Esophagus muscularis mucosa (tissue), 4 donors: ENCODE data around the gene HTATSF1. TPM values are rescaled to one million over a fixed set of nuclear protein-coding genes. Genes with fewer than 3 reads are reported as not detected.

Source experiments
- DNase-seq: peaks from one replicate; pipeline ENCODE4 v3.0.0-alpha.2; 2017; ENCODE audit errors: extremely low spot score
- H3K27ac ChIP-seq, 4 donors: fragments of 200-600 bp; sonication (generic); replicated peaks in 1 of 4; 1 replicate in 3 of 4; 2 replicates in 1 of 4; pipeline ENCODE4 v1.5.1; 2016 to 2019; ENCODE audit warnings: mild to moderate bottlenecking in 1 of 4
- H3K27me3 ChIP-seq, 4 donors: fragments of 200-600 bp; sonication (generic); one replicate each; pipeline versions ENCODE4 v1.5.1 to v1.6.0; 2016 to 2019
- H3K36me3 ChIP-seq, 4 donors: fragments of 200-600 bp; sonication (generic); one replicate each; pipeline ENCODE4 v1.5.1; 2016 to 2019
- H3K4me1 ChIP-seq, 4 donors: fragments of 200-600 bp; sonication (generic); one replicate each; pipeline ENCODE4 v1.5.1; 2016 to 2019
- H3K4me3 ChIP-seq, 4 donors: fragments of 200-600 bp; sonication (generic); 1 replicate in 2 of 4; 2 replicates in 2 of 4; pipeline ENCODE4 v1.5.1; 2016 to 2019; ENCODE audit warnings: mild to moderate bottlenecking in 4 of 4, moderate library complexity in 1 of 4
- H3K9me3 ChIP-seq, 4 donors: fragments of 200-600 bp; sonication (generic); 1 replicate in 3 of 4; 2 replicates in 1 of 4; pipeline ENCODE4 v1.5.1; 2016 to 2019
- EP300 ChIP-seq: sonication (generic); formaldehyde crosslinking; IDR thresholded peaks from one replicate; pipeline ENCODE4 v1.6.1; 2017; ENCODE audit warnings: antibody characterized with exemption
- POLR2A ChIP-seq: fragments of 450-650 bp; IDR thresholded peaks from one replicate; pipeline ENCODE4 v1.6.1; 2017; ENCODE audit warnings: antibody characterized with exemption, moderate library complexity, mild to moderate bottlenecking, low read depth
- POLR2AphosphoS5 ChIP-seq, 2 donors: sonication (generic); formaldehyde crosslinking; IDR thresholded peaks; one replicate each; pipeline ENCODE4 v1.6.1; 2017; ENCODE audit warnings: antibody characterized with exemption in 2 of 2
- WGBS: methylation state at CpG from one replicate; pipeline ENCODE4 v1.1.5; 2018; 5-methylcytosine and 5-hydroxymethylcytosine counted together
- intact Hi-C: fragments of 100-400 bp; cut with DNase I; formaldehyde crosslinking; loops from one replicate; pipeline ENCODE4 v1.15.1; 2023
- total RNA-seq, 4 donors: library from RNA; depleted of rRNA; stranded (reverse); fragments of >200 nt; gene quantifications; one replicate each; pipeline versions ENCODE4 v1.1.0 to v1.2.1, GENCODE V29; 2016
- TF ChIP-seq, protein P1 (sequence below), 3 experiments: fragments of 200-600 bp in 2 of 3; fragments of 450-650 bp in 1 of 3; sonication (generic) in 2 of 3; IDR thresholded peaks; one replicate each; pipeline ENCODE4 v1.5.1; 2017 to 2019; ENCODE audit warnings: antibody characterized with exemption in 3 of 3, mild to moderate bottlenecking in 2 of 3, moderate library complexity in 1 of 3

Gene HTATSF1
- total RNA-seq, 4 donors from 2014 or later = 47.7 to 59.8 (median 55.4) TPM

DNA sequence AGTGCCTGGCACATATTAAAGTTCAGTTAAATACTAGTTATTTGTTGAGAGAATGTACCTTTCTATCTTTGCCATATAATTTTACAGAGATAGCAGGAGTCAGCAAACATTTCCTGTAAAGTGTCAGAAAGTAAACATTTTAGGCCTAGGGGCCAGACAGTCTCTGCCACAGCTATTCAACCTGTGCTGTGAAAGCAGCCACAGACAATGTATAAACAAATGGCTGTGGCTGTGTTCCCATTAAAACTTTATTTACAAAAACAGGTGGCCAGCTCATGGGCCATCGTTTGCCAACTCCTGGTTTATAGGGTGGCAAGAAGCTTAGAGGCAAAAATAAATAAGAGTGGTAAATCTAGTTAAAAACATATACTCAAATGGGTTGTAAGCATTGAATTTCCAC lies 43.6 kb upstream of the HTATSF1 start:
- Histone ChIP-seq H3K4me1 (no peaks in the 10 kb centered on the region), H3K27ac (no peak overlapping the region), H3K9me3 (no peaks in the 10 kb centered on the region), H3K4me3 (no peak overlapping the region), H3K36me3 (no peaks in the 10 kb centered on the region), H3K27me3 (no peaks in the 10 kb centered on the region)
- WGBS = 50% methylated on average over 1 of the region's 1 CpG
- TF ChIP-seq POLR2A (no peak), EP300 (no peak), POLR2AphosphoS5 (IDR thresholded peaks at IDR 0.05) (no peak)
- TF ChIP-seq, protein P1, sequence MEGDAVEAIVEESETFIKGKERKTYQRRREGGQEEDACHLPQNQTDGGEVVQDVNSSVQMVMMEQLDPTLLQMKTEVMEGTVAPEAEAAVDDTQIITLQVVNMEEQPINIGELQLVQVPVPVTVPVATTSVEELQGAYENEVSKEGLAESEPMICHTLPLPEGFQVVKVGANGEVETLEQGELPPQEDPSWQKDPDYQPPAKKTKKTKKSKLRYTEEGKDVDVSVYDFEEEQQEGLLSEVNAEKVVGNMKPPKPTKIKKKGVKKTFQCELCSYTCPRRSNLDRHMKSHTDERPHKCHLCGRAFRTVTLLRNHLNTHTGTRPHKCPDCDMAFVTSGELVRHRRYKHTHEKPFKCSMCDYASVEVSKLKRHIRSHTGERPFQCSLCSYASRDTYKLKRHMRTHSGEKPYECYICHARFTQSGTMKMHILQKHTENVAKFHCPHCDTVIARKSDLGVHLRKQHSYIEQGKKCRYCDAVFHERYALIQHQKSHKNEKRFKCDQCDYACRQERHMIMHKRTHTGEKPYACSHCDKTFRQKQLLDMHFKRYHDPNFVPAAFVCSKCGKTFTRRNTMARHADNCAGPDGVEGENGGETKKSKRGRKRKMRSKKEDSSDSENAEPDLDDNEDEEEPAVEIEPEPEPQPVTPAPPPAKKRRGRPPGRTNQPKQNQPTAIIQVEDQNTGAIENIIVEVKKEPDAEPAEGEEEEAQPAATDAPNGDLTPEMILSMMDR (IDR thresholded peaks at IDR 0.05) = no peak
- DNase-seq = no peak
- intact Hi-C loops = no loop called here

DNA sequence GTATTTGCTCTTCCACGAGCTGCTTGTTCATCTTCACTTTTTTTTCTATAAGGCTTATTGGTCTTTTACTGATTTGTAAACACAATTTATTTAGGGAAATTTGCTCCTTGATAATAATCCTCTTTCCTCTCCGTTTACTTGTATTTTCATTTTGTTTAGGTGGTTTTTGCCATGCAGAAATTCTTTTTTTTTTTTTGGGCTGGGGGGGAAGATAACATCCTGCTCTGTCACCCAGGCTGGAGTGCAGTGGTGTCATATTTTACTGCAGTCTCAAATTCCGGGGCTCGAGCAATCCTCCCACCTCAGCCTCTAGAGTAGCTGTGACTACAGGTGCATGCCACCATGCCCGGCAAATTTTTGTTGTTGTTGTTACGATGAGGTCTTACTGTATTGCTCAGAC lies 41.3 kb upstream of the HTATSF1 start:
- Histone ChIP-seq H3K4me3 (no peak overlapping the region), H3K27me3 (no peaks in the 10 kb centered on the region), H3K27ac (no peak overlapping the region), H3K36me3 (no peaks in the 10 kb centered on the region), H3K9me3 (no peaks in the 10 kb centered on the region), H3K4me1 (no peaks in the 10 kb centered on the region)
- no peak for DNase-seq
- TF ChIP-seq POLR2AphosphoS5 (IDR thresholded peaks at IDR 0.05) = no peak
- TF ChIP-seq EP300 = no peak
- TF ChIP-seq POLR2A = no peak
- TF ChIP-seq, protein P1 (IDR thresholded peaks at IDR 0.05) = no peak
- 72% methylated on average over 6 of the region's 6 CpGs for WGBS
- intact Hi-C loops = no loop called here

DNA sequence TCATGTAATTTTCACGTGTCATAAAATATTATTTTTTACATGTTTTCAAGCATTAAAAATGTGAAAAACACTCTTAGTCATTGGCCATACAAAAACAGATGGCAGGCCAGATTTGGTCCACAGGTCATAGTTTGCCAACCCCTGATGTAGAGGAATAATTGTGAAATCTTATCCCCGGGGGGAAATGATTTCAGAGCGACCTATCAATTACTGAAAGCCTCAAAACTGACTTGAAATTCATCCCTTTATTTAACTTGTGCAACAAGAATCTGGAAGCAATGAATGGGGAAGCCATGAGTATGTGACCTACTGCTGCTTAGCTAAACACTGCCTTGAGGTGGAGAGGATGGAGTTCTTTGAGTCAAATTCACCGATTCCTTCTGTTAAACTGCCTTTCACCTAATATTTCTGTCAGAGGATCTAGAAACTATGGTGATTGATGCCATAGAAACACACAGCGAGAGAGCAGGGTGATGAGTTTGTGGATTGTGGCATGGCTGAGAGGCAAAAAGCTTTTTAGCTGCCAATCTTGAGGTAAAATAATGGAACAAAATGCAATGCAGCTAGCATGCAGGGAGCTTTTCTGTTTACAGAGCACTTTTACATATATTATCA lies 40.0 kb upstream of the HTATSF1 start:
- 40% methylated on average over 5 of the region's 5 CpGs for WGBS
- H3K4me3 ChIP-seq = no peak overlapping the region
- H3K9me3 ChIP-seq = no peaks in the 10 kb centered on the region
- H3K27ac ChIP-seq = no peak overlapping the region
- no peaks in the 10 kb centered on the region for H3K36me3 ChIP-seq
- intact Hi-C loops = no loop called here
- DNase-seq = no peak
- H3K27me3 ChIP-seq = no peaks in the 10 kb centered on the region
- no peaks in the 10 kb centered on the region for H3K4me1 ChIP-seq
- TF ChIP-seq EP300 (no peak), POLR2A (no peak), POLR2AphosphoS5 (IDR thresholded peaks at IDR 0.05) (no peak)
- TF ChIP-seq, protein P1 (IDR thresholded peaks at IDR 0.05) = no peak

DNA sequence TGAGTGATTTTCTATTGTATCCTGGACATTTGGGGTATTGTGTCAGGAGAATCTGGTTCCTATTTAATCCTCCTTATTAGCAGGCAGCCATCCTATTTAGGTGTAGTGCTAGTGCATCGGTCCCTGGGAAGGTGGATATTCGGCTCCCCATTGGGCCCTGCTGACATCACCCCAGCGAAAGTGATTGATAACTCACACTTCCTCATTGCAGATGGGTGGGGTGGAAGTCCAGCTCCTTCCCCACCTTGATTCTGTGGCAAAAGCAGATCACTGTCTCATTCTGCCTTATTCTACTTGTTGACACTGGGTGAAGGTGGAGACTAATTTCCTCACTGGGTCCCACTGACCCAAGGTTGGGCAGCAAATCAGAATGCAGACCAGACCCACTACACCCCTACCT lies 32.8 kb upstream of the HTATSF1 start:
- Histone ChIP-seq H3K4me3 (no peak overlapping the region), H3K36me3 (no peaks in the 10 kb centered on the region), H3K27me3 (no peaks in the 10 kb centered on the region), H3K4me1 (no peaks in the 10 kb centered on the region), H3K9me3 (no peaks in the 10 kb centered on the region), H3K27ac (no peak overlapping the region)
- WGBS = 71% methylated on average over 3 of the region's 3 CpGs
- intact Hi-C loops = no loop called here
- TF ChIP-seq, protein P1 (IDR thresholded peaks at IDR 0.05) = no peak
- TF ChIP-seq POLR2A = no peak
- TF ChIP-seq EP300 = no peak
- TF ChIP-seq POLR2AphosphoS5 (IDR thresholded peaks at IDR 0.05) = no peak
- no peak for DNase-seq

DNA sequence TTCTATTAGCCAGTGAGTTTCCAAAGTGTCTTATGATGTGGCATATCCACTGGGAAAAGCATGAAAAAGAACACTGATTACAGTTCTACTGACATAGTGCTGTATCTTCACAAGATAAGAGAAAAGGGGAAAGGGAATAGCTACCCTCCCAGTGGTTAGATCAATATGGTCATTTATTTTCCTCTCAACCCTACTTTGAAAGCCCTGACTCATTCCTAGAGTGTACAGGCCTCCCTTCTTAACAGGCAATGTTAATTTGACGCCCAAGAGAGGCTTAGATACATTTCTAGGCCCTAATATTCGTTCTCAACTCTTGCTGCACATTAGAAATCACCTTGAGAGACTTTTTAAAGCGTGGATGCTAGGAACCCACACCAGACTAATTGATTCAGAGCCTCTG lies 30.1 kb upstream of the HTATSF1 start:
- TF ChIP-seq EP300 (no peak), POLR2A (no peak), POLR2AphosphoS5 (IDR thresholded peaks at IDR 0.05) (no peak)
- TF ChIP-seq, protein P1 (IDR thresholded peaks at IDR 0.05) = no peak

More for the DNA sequence above, 30.1 kb upstream of the HTATSF1 start:
- Histone ChIP-seq H3K4me1 (no peaks in the 10 kb centered on the region), H3K36me3 (no peaks in the 10 kb centered on the region), H3K4me3 (no peak overlapping the region), H3K27ac (no peak overlapping the region), H3K27me3 (no peaks in the 10 kb centered on the region), H3K9me3 (no peaks in the 10 kb centered on the region)
- WGBS = 52% methylated on average over 3 of the region's 3 CpGs
- DNase-seq = no peak
- intact Hi-C loops = no loop called here
